Caco-2 (cell line): ENCODE results near the gene RAB11FIP4. TPM values are rescaled to one million over a fixed set of nuclear protein-coding genes. Genes with fewer than 3 reads are reported as not detected.

ENCODE experiments used
- BruUV-seq: library from RNA; stranded (reverse); fragments of 400-500 nt; replicated peaks from 2 replicates; lab custom pipeline; 2021; lab: Mats Ljungman, UMichigan
- CTCF ChIA-PET: fragments of 300-600 bp; sonication (Branson Sonifier 250); formaldehyde crosslinking; loops from one replicate; lab custom pipeline; 2022; ENCODE audit warnings: antibody characterized with exemption; lab: Charles Lee
- POLR2A ChIA-PET: fragments of 300-600 bp; sonication (Branson Sonifier 250); formaldehyde crosslinking; loops from one replicate; lab custom pipeline; 2022; ENCODE audit warnings: antibody characterized with exemption; lab: Charles Lee
- DNase-seq, 2 experiments: peaks; one replicate each; pipeline versions ENCODE4 v3.0.0 to v3.0.0-alpha.2; 2020 to 2022
- H3K27me3 ChIP-seq: replicated peaks from 2 replicates; pipeline ENCODE4 v1.6.0; 2011; ENCODE audit warnings: low read length; ENCODE audit not compliant: control insufficient read depth, insufficient read depth
- H3K36me3 ChIP-seq: 2 replicates; pipeline ENCODE4 v1.5.1; 2011; ENCODE audit warnings: low read length; ENCODE audit not compliant: control insufficient read depth, insufficient read depth
- H3K4me1 ChIP-seq: fragments of 250-450 bp; sonication (Bioruptor Pico); 2 replicates; pipeline ENCODE4 v1.5.1; 2020; ENCODE audit warnings: mild to moderate bottlenecking
- H3K4me3 ChIP-seq: 2 replicates; pipeline ENCODE4 v1.5.1; 2011; ENCODE audit warnings: low read depth, mild to moderate bottlenecking, control low read depth, low read length
- H3K9me3 ChIP-seq: fragments of 250-450 bp; sonication (Bioruptor Pico); 2 replicates; pipeline ENCODE4 v1.5.1; 2020; ENCODE audit warnings: mild to moderate bottlenecking, moderate library complexity
- H3K27ac Mint-ChIP-seq: one replicate; pipeline ENCODE4 v1.8.0; 2022; ENCODE audit warnings: mixed read lengths; ENCODE audit not compliant: unreplicated experiment
- H3K27me3 Mint-ChIP-seq: one replicate; pipeline ENCODE4 v1.8.0; 2022; ENCODE audit warnings: mixed read lengths; ENCODE audit not compliant: insufficient read depth, unreplicated experiment
- H3K36me3 Mint-ChIP-seq: one replicate; pipeline ENCODE4 v1.8.0; 2022; ENCODE audit warnings: mild to moderate bottlenecking, mixed read lengths; ENCODE audit not compliant: insufficient read depth, unreplicated experiment
- H3K4me1 Mint-ChIP-seq: one replicate; pipeline ENCODE4 v1.8.0; 2022; ENCODE audit warnings: low read depth, mixed read lengths; ENCODE audit not compliant: unreplicated experiment
- H3K4me3 Mint-ChIP-seq: one replicate; pipeline ENCODE4 v1.8.0; 2022; ENCODE audit warnings: mild to moderate bottlenecking, moderate library complexity, mixed read lengths; ENCODE audit not compliant: unreplicated experiment
- H3K9me3 Mint-ChIP-seq: one replicate; pipeline ENCODE4 v1.8.0; 2022; ENCODE audit warnings: mixed read lengths; ENCODE audit not compliant: unreplicated experiment
- CTCF ChIP-seq, 2 experiments: fragments of 200-600 bp in 1 of 2; IDR thresholded peaks; 1 replicate in 1 of 2; 2 replicates in 1 of 2; pipeline versions ENCODE4 v1.5.1 to v1.8.0; 2011 to 2022; ENCODE audit warnings: antibody characterized with exemption in 1 of 2, control low read depth in 1 of 2, inconsistent platforms in 1 of 2, low read depth in 1 of 2, low read length in 1 of 2, mild to moderate bottlenecking in 1 of 2, moderate library complexity in 1 of 2; ENCODE audit not compliant: insufficient read depth in 1 of 2, severe bottlenecking in 1 of 2, unreplicated experiment in 1 of 2
- intact Hi-C: fragments of 100-400 bp; cut with micrococcal nuclease; formaldehyde crosslinking; loops from one replicate; pipeline ENCODE4 v1.10.0; 2022; ENCODE audit not compliant: unreplicated experiment
- total RNA-seq: library from RNA; stranded (reverse); gene quantifications from 2 replicates; pipeline ENCODE4 v1.2.3, GENCODE V29; 2022

Gene RAB11FIP4
- total RNA-seq, 1 experiment from 2014 or later = 90.3 TPM

- no peaks in the 10 kb centered on the region for H3K9me3 Mint-ChIP-seq
- ChIA-PET POLR2A (interaction anchor here (1.0 kb wide), 1 partner anchor 30 kb away, joined by 4 read pairs; no protein-coding TSS in a partner anchor), CTCF (no interaction called here)
- Histone ChIP-seq H3K27me3 (no peaks in the 10 kb centered on the region), H3K36me3 (no peaks in the 10 kb centered on the region), H3K4me1 (peaks cover 4% of the 10 kb centered on the region), H3K9me3 (no peaks in the 10 kb centered on the region), H3K4me3 (no peak overlapping the region)
- no peak for DNase-seq
- intact Hi-C loops = no loop called here
- BruUV-seq = no TSS peak
- H3K4me3 Mint-ChIP-seq = no peak overlapping the region
- no peaks in the 10 kb centered on the region for H3K36me3 Mint-ChIP-seq
- H3K4me1 Mint-ChIP-seq = peaks cover 24% of the 10 kb centered on the region
- TF ChIP-seq CTCF (IDR thresholded peaks at IDR 0.05; ENCODE audit: insufficient read depth in 1 of 2, low read depth in 1 of 2, low read length in 1 of 2, severe bottlenecking in 1 of 2, unreplicated experiment in 1 of 2) = no peak
- H3K27ac Mint-ChIP-seq = no peak overlapping the region
- H3K27me3 Mint-ChIP-seq = no peaks in the 10 kb centered on the region
Observed at GRCh38 chr17:31469959-31470358, 78.5 kb downstream of the RAB11FIP4 start.

- ChIA-PET POLR2A (no interaction called here), CTCF (no interaction called here)
- H3K4me3 Mint-ChIP-seq = no peak overlapping the region
- no peaks in the 10 kb centered on the region for H3K27me3 Mint-ChIP-seq
- no peak for DNase-seq
- intact Hi-C loops = no loop called here
- BruUV-seq = no TSS peak
- H3K4me1 Mint-ChIP-seq = peaks cover 31% of the 10 kb centered on the region
- Histone ChIP-seq H3K4me3 (no peak overlapping the region), H3K36me3 (no peaks in the 10 kb centered on the region), H3K4me1 (peaks cover 4% of the 10 kb centered on the region), H3K27me3 (no peaks in the 10 kb centered on the region), H3K9me3 (no peaks in the 10 kb centered on the region)
- no peak overlapping the region for H3K27ac Mint-ChIP-seq
- H3K36me3 Mint-ChIP-seq = no peaks in the 10 kb centered on the region
- TF ChIP-seq CTCF (IDR thresholded peaks at IDR 0.05; ENCODE audit: insufficient read depth in 1 of 2, low read depth in 1 of 2, low read length in 1 of 2, severe bottlenecking in 1 of 2, unreplicated experiment in 1 of 2) = no peak
- no peaks in the 10 kb centered on the region for H3K9me3 Mint-ChIP-seq
Observed at GRCh38 chr17:31470592-31470991, 79.1 kb downstream of the RAB11FIP4 start.

- no peaks in the 10 kb centered on the region for H3K36me3 ChIP-seq
- no peaks in the 10 kb centered on the region for H3K36me3 Mint-ChIP-seq
- no peak overlapping the region for H3K4me3 ChIP-seq
- peaks cover 32% of the 10 kb centered on the region for H3K4me1 Mint-ChIP-seq
- intact Hi-C loops = no loop called here
- POLR2A ChIA-PET = no interaction called here
- no peaks in the 10 kb centered on the region for H3K27me3 ChIP-seq
- H3K9me3 ChIP-seq = no peaks in the 10 kb centered on the region
- H3K4me1 ChIP-seq = peaks cover 4% of the 10 kb centered on the region
- TF ChIP-seq CTCF (IDR thresholded peaks at IDR 0.05; ENCODE audit: insufficient read depth in 1 of 2, low read depth in 1 of 2, low read length in 1 of 2, severe bottlenecking in 1 of 2, unreplicated experiment in 1 of 2) = no peak
- no peak overlapping the region for H3K27ac Mint-ChIP-seq
- DNase-seq = no peak
- H3K9me3 Mint-ChIP-seq = no peaks in the 10 kb centered on the region
- no TSS peak for BruUV-seq
- CTCF ChIA-PET = interaction anchor here (0.7 kb wide), 1 partner anchor 52 kb away, joined by 4 read pairs; no protein-coding TSS in a partner anchor
- no peak overlapping the region for H3K4me3 Mint-ChIP-seq
- H3K27me3 Mint-ChIP-seq = no peaks in the 10 kb centered on the region
Observed at GRCh38 chr17:31472137-31472536, 80.7 kb downstream of the RAB11FIP4 start.
